Small intestine (tissue), 7 donors: ENCODE measurements around the gene UQCR11. TPM values are rescaled to one million over a fixed set of nuclear protein-coding genes. Genes with fewer than 3 reads are reported as not detected.
A peak's percentile ranks its signal among the peaks of the same experiment; 100 is the strongest.

Experiments
- DNase-seq, 2 donors: peaks; one replicate each; pipeline versions ENCODE4 v3.0.0 to v3.0.0-alpha.2; 2013
- FAIRE-seq: peaks from 2 replicates; lab custom pipeline; 2012; peaks lifted over from hg19 to GRCh38; lab: Jason Lieb, UNC
- H3K27ac ChIP-seq, 3 donors: one replicate each; pipeline ENCODE4 v1.5.1; 2013; ENCODE audit warnings: low read length in 2 of 3, mild to moderate bottlenecking in 2 of 3, control low read depth in 1 of 3, inconsistent platforms in 1 of 3, low read depth in 1 of 3, moderate library complexity in 1 of 3
- H3K27me3 ChIP-seq, 3 donors: one replicate each; pipeline ENCODE4 v1.6.1; 2013; ENCODE audit warnings: low read length in 3 of 3, inconsistent platforms in 1 of 3; ENCODE audit not compliant: control insufficient read depth in 3 of 3, insufficient read depth in 3 of 3
- H3K36me3 ChIP-seq, 3 donors: one replicate each; pipeline ENCODE4 v1.6.1; 2013; ENCODE audit warnings: low read length in 3 of 3, inconsistent platforms in 1 of 3, low read depth in 1 of 3, mild to moderate bottlenecking in 1 of 3, moderate library complexity in 1 of 3; ENCODE audit not compliant: control insufficient read depth in 3 of 3, insufficient read depth in 2 of 3
- H3K4me1 ChIP-seq, 3 donors: one replicate each; pipeline ENCODE4 v1.6.1; 2013; ENCODE audit warnings: low read length in 2 of 3, inconsistent platforms in 1 of 3, low read depth in 1 of 3, mild to moderate bottlenecking in 1 of 3, moderate library complexity in 1 of 3; ENCODE audit not compliant: control insufficient read depth in 3 of 3, insufficient read depth in 2 of 3
- H3K4me3 ChIP-seq, 3 donors: one replicate each; pipeline ENCODE4 v1.5.1; 2013; ENCODE audit warnings: low read length in 3 of 3, control low read depth in 1 of 3, inconsistent platforms in 1 of 3, low read depth in 1 of 3, mild to moderate bottlenecking in 1 of 3, moderate library complexity in 1 of 3
- H3K9me3 ChIP-seq, 2 donors: one replicate each; pipeline ENCODE4 v1.6.1; 2013; ENCODE audit warnings: low read depth in 1 of 2, low read length in 1 of 2; ENCODE audit not compliant: control insufficient read depth in 2 of 2, insufficient read depth in 1 of 2
- whole genome bisulfite sequencing, 3 donors: extraction: QIAGEN DNeasy Blood & Tissue Kit; methylation state at CpG; one replicate each; pipeline ENCODE4 v1.1.7; 2013; 5-methylcytosine and 5-hydroxymethylcytosine counted together
- polyA plus RNA-seq, 4 donors: library from polyadenylated mRNA; stranded (reverse) in 3 of 4; unstranded in 1 of 4; fragments of 200-250 nt in 3 of 4; fragments of 120-200 nt in 1 of 4; gene quantifications; one replicate each; pipeline versions ENCODE4 v1.2.1 to v1.2.3, GENCODE V29; 2013
- donor health status: healthy with polysubstance abuse.
- donor health status: control.
- donor health status: control.
- donor health status: Bipolar disorder and iron deficiency.
- donor health status: healthy.

The UQCR11 gene
- polyA plus RNA-seq, 4 donors, result 115 to 283 (median 212) TPM

GRCh38 chr19:1568320-1569019 is 36.8 kb downstream of the UQCR11 start, which contains the start of gene MEX3D:
Gene MEX3D (minus strand): TSS chr19:1568325. CDS start chr19:1568058, 267 bp downstream.
- Histone ChIP-seq H3K9me3 (peaks cover 0 to 5% of the 10 kb centered on the region in 2 donors), H3K4me1 (peaks cover 0 to 10% (median 5%) of the 10 kb centered on the region in 3 donors), H3K27ac (peak within 1 kb of the TSS; percentile 66 to 95 (median 84)), H3K27me3 (peaks cover 0 to 10% (median 0%) of the 10 kb centered on the region in 3 donors), H3K4me3 (peak within 1 kb of the TSS; percentile 65 to 89 (median 84)), H3K36me3 (peaks cover 0 to 25% (median 0%) of the 10 kb centered on the region in 3 donors)
- DNase-seq (peak; percentile 77 to 88), FAIRE-seq (no peak)
- 7 to 37% (median 29%) methylated on average over 11 to 63 of the region's 63 CpGs for WGBS, 3 donors

GRCh38 chr19:1567848-1568227 is 37.4 kb downstream of the UQCR11 start:
- peaks cover 0 to 31% (median 0%) of the 10 kb centered on the region in 3 donors for H3K36me3 ChIP-seq
- WGBS, 3 donors, result 1 to 3% methylated on average over 13 to 73 of the region's 73 CpGs; no CpG with 5 or more reads in 1 of the 3 donors

DNA sequence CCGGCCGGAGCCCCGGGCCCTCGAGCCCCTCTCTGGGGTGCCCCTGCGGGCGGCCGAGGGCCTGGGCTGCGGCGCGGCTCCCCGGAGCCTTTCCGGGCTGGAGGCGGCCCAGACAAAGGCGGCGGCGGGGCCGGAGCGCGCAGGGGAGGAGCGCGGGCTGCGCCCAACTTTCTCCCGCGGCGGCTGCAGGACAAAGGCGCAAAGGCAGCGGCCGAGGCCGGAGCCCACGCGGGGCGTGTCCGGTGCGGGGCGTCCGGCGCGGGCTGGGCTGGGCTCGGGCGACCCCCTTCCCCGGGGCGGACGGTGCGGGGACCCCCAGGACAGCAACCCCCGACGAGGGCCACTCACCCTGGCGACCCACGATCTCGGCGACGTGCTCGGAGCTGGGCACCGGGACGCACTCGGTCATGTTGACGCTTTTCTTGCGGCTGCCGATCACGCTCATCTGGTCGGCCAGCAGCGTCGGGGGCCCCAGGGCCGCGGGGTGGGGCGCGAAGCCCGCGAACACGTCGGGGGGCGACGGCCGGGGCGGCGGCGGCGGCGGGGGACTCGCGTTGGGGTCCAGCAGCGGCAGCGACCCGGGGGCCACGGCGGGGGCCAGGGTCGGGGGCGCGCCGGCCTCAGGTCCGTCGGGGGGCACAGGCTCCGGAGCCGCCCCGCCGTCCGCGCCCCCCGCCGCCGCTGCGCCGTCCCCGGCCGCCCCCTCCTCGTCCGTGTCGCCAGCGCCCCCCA is 38.0 kb downstream of the UQCR11 start:
- DNase-seq (peak in 1 of 2 donors; percentile 37), FAIRE-seq (no peak)
- Histone ChIP-seq H3K27ac (peak overlapping the region; percentile 66 to 95 (median 84)), H3K9me3 (peaks cover 0 to 5% of the 10 kb centered on the region in 2 donors), H3K27me3 (peaks cover 0 to 10% (median 0%) of the 10 kb centered on the region in 3 donors), H3K4me1 (peaks cover 0 to 10% (median 5%) of the 10 kb centered on the region in 3 donors), H3K4me3 (peak overlapping the region; percentile 65 to 89 (median 84)), H3K36me3 (peaks cover 0 to 36% (median 0%) of the 10 kb centered on the region in 3 donors)
- 0 to 2% (median 0%) methylated on average over 12 to 108 of the region's 108 CpGs for WGBS, 3 donors

More at GRCh38 chr19:1567848-1568227, 37.4 kb downstream of the UQCR11 start:
- H3K27me3 ChIP-seq, result peaks cover 0 to 10% (median 0%) of the 10 kb centered on the region in 3 donors
- peak overlapping the region in 2 of 3 donors; percentile 65 to 84 for H3K4me3 ChIP-seq
- DNase-seq, result no peak
- no peak for FAIRE-seq
- peaks cover 0 to 10% (median 5%) of the 10 kb centered on the region in 3 donors for H3K4me1 ChIP-seq
- no peak overlapping the region for H3K27ac ChIP-seq
- peaks cover 0 to 5% of the 10 kb centered on the region in 2 donors for H3K9me3 ChIP-seq

DNA sequence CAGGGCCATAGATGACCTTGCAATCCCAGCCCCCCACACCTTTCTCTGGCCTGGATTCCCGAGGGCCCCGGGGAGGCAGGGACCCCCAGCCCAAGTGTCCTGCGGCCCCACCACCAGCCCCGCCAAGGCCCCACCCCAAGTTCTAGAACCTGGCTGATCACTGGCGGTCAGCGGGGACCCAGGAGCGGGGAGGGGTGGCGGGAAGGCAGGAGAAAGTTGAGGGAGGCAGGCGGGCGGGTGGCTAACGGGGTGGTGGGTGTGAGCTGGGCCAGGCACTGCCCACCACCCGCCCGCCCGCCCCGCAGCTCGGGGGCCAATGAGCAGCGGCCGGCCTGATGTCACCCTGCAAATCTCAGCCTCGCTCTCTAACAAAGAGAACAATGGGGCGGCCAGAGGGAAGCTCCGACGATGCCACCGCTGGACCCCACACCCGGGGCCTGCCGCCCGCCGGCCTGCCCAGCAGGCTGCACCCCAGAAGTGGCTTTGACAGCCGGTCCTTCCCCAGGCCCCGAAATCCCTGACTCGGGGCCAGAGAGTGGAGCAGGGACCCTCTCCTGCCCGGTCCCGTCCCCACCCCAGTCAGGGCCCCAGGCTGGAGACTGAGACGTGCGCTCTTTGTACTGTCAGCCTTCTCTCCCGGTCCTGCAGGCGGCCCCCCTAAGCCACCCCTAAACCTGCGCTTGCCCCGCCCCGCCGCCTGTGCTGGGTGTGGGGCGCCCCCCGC is 38.7 kb downstream of the UQCR11 start:
- peaks cover 0 to 37% (median 0%) of the 10 kb centered on the region in 3 donors for H3K36me3 ChIP-seq
- FAIRE-seq, result no peak

GRCh38 chr19:1563251-1563650 is 42.0 kb downstream of the UQCR11 start:
- no peak for FAIRE-seq
- 88 to 97% (median 95%) methylated on average over 6 of the region's 6 CpGs for WGBS, 3 donors
- H3K9me3 ChIP-seq, result no peaks in the 10 kb centered on the region
- H3K36me3 ChIP-seq, result peaks cover 0 to 62% (median 0%) of the 10 kb centered on the region in 3 donors
- H3K4me1 ChIP-seq, result peaks cover 0 to 7% (median 5%) of the 10 kb centered on the region in 3 donors
- no peak for DNase-seq
- no peak overlapping the region for H3K4me3 ChIP-seq
- no peaks in the 10 kb centered on the region for H3K27me3 ChIP-seq
- H3K27ac ChIP-seq, result no peak overlapping the region

More for the DNA sequence above, 38.7 kb downstream of the UQCR11 start:
- peak; percentile 35 to 90 for DNase-seq
- peaks cover 0 to 5% of the 10 kb centered on the region in 2 donors for H3K9me3 ChIP-seq
- peaks cover 0 to 10% (median 5%) of the 10 kb centered on the region in 3 donors for H3K4me1 ChIP-seq
- peak overlapping the region; percentile 43 to 89 (median 84) for H3K4me3 ChIP-seq
- WGBS, 3 donors, result 12 to 20% (median 17%) methylated on average over 28 to 42 of the region's 42 CpGs
- H3K27ac ChIP-seq, result peak overlapping the region; percentile 32 to 95 (median 84)
- peaks cover 0 to 10% (median 0%) of the 10 kb centered on the region in 3 donors for H3K27me3 ChIP-seq

GRCh38 chr19:1561236-1561842 is 43.9 kb downstream of the UQCR11 start:
- FAIRE-seq (no peak), DNase-seq (no peak)
- 89 to 94% (median 94%) methylated on average over 17 of the region's 17 CpGs for WGBS, 3 donors
- no peak overlapping the region for H3K27ac ChIP-seq
- H3K9me3 ChIP-seq, result no peaks in the 10 kb centered on the region
- no peaks in the 10 kb centered on the region for H3K27me3 ChIP-seq
- H3K4me3 ChIP-seq, result no peak overlapping the region
- H3K4me1 ChIP-seq, result peaks cover 0 to 7% (median 4%) of the 10 kb centered on the region in 3 donors
- peaks cover 0 to 72% (median 2%) of the 10 kb centered on the region in 3 donors for H3K36me3 ChIP-seq

- Histone ChIP-seq H3K27ac (no peak overlapping the region), H3K4me3 (no peak overlapping the region), H3K9me3 (no peaks in the 10 kb centered on the region), H3K36me3 (peaks cover 0 to 65% (median 3%) of the 10 kb centered on the region in 3 donors), H3K4me1 (no peaks in the 10 kb centered on the region), H3K27me3 (no peaks in the 10 kb centered on the region)
- WGBS, 3 donors, result 62 to 85% (median 79%) methylated on average over 22 to 25 of the region's 25 CpGs
- DNase-seq, result no peak
- FAIRE-seq, result no peak
These were observed 44.9 kb downstream of the UQCR11 start for GRCh38 chr19:1560286-1560882.
